ENCODE measurements around the gene ATRN. TPM values are rescaled to one million over a fixed set of nuclear protein-coding genes. Genes with fewer than 3 reads are reported as not detected.

ATRN gene
- total and polyA plus RNA-seq, 2 donors (not counting 3 experiments of a cell fraction or from before 2014, with no cell fraction given) = 32.3 to 33.1 TPM

DNA sequence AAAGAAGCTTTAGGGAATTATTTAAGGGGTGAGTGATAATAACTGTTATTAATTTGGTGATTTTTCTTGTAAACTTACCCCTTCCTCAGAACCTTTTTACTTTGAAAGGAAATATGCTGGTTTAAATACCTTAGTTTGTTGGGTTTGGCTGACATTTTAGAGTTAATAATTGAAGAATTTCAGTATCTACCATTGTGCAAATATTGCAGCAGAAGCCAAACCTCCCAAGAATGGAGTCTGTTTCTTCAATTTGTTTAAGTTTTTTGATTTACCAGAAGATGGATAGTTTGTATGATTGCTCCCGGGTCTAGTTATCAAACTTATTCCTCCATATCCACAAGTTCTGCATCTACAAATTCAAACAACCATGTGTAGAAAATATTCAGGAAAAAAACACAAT lies 77.1 kb downstream of the ATRN start:
- Histone ChIP-seq H3K9me1 (replicated peaks; ENCODE audit: control insufficient read depth, extremely low read depth, insufficient read depth, low read length) (no peaks in the 10 kb centered on the region), H3K9me3 (replicated peaks; ENCODE audit: control insufficient read depth, insufficient read depth, low read length) (no peaks in the 10 kb centered on the region), H3K4me2 (ENCODE audit: insufficient read depth, low read length) (no peak overlapping the region), H3K9ac (replicated peaks; ENCODE audit: extremely low read depth, insufficient read depth, low read length) (no peak overlapping the region), H3K4me1 (ENCODE audit: control insufficient read depth, extremely low read depth, insufficient read depth, low read length) (no peaks in the 10 kb centered on the region), H3K79me2 (ENCODE audit: control insufficient read depth, insufficient read depth, low read length) (no peaks in the 10 kb centered on the region), H3K27me3 (ENCODE audit: control insufficient read depth in 2 of 2, insufficient read depth in 2 of 2, low read length in 2 of 2) (no peaks in the 10 kb centered on the region), H3K36me3 (ENCODE audit: control insufficient read depth in 2 of 2, extremely low read depth in 1 of 2, insufficient read depth in 2 of 2, low read length in 2 of 2) (no peaks in the 10 kb centered on the region), H3K27ac (ENCODE audit: insufficient read depth, low read depth, low read length) (no peak overlapping the region), H4K20me1 (replicated peaks; ENCODE audit: control insufficient read depth, extremely low read depth, insufficient read depth, low read length) (no peaks in the 10 kb centered on the region), H2AFZ (ENCODE audit: low read depth, low read length) (no peak overlapping the region), H3K4me3 (replicated peaks in 1 of 3; ENCODE audit: insufficient read depth in 1 of 3, low read depth in 1 of 3, low read length in 3 of 3) (no peak overlapping the region)
- TF ChIP-seq, protein P1, sequence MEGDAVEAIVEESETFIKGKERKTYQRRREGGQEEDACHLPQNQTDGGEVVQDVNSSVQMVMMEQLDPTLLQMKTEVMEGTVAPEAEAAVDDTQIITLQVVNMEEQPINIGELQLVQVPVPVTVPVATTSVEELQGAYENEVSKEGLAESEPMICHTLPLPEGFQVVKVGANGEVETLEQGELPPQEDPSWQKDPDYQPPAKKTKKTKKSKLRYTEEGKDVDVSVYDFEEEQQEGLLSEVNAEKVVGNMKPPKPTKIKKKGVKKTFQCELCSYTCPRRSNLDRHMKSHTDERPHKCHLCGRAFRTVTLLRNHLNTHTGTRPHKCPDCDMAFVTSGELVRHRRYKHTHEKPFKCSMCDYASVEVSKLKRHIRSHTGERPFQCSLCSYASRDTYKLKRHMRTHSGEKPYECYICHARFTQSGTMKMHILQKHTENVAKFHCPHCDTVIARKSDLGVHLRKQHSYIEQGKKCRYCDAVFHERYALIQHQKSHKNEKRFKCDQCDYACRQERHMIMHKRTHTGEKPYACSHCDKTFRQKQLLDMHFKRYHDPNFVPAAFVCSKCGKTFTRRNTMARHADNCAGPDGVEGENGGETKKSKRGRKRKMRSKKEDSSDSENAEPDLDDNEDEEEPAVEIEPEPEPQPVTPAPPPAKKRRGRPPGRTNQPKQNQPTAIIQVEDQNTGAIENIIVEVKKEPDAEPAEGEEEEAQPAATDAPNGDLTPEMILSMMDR (IDR thresholded peaks at IDR 0.05; ENCODE audit: extremely low read depth in 1 of 2, insufficient read depth in 1 of 2, low read depth in 1 of 2, low read length in 2 of 2) = no peak
- TF ChIP-seq GATA2 (IDR thresholded peaks at IDR 0.05; ENCODE audit: insufficient read depth, insufficient read length, low read depth, low read length) (no peak), POLR2AphosphoS5 (IDR thresholded peaks at IDR 0.05; ENCODE audit: insufficient read depth, low read depth, low read length) (no peak), FOS (IDR thresholded peaks at IDR 0.05; ENCODE audit: borderline replicate concordance, insufficient read depth, low read length) (no peak), POLR2A (IDR thresholded peaks at IDR 0.05; ENCODE audit: low read depth, low read length) (no peak), EZH2 (IDR thresholded peaks at IDR 0.05; ENCODE audit: borderline replicate concordance, low read depth, low read length, severe bottlenecking) (no peak), MYC (IDR thresholded peaks at IDR 0.05; ENCODE audit: low read depth, low read length) (no peak), JUN (IDR thresholded peaks at IDR 0.05; ENCODE audit: borderline replicate concordance, insufficient read depth, insufficient read length, low read depth) (no peak)
- TF ChIP-seq, protein P2, sequence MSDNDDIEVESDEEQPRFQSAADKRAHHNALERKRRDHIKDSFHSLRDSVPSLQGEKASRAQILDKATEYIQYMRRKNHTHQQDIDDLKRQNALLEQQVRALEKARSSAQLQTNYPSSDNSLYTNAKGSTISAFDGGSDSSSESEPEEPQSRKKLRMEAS (IDR thresholded peaks at IDR 0.05; ENCODE audit: insufficient read depth, insufficient read length) = no peak
- intact Hi-C loops (cut with micrococcal nuclease) = no loop called here
- dilution Hi-C loops (cut with MboI; ENCODE audit: extremely low pct_ligation_motif_present, low sequenced_read_pairs) = no loop called here
- FAIRE-seq (no peak), DNase-seq (ENCODE audit: low read depth, low spot score) (no peak)
- ChIA-PET POLR2A (no interaction called here), CTCF (interaction anchor here (1.4 kb wide), 1 partner anchor 15 kb away, joined by 9 read pairs; no protein-coding TSS in a partner anchor)
- BruUV-seq (replicated peaks) = no TSS peak
